SK-N-MC (cell line): ENCODE results near the gene KREMEN2.

Source experiments
- EZH2 ChIP-seq: fragments of 200-600 bp; sonication (generic); IDR thresholded peaks from one replicate; pipeline ENCODE4 v1.6.1; 2017; ENCODE audit warnings: antibody characterized with exemption
- FOXP2 ChIP-seq: optimal IDR thresholded peaks from 2 replicates; pipeline ENCODE3; 2011; ENCODE audit warnings: mild to moderate bottlenecking, moderate library complexity; ENCODE audit not compliant: insufficient read depth; ENCODE audit errors: extremely low read length, control extremely low read depth
- POLR2AphosphoS5 ChIP-seq: IDR thresholded peaks from 2 replicates; pipeline ENCODE4 v1.6.1; 2012; ENCODE audit warnings: mild to moderate bottlenecking, low read depth, low read length, borderline replicate concordance

DNA sequence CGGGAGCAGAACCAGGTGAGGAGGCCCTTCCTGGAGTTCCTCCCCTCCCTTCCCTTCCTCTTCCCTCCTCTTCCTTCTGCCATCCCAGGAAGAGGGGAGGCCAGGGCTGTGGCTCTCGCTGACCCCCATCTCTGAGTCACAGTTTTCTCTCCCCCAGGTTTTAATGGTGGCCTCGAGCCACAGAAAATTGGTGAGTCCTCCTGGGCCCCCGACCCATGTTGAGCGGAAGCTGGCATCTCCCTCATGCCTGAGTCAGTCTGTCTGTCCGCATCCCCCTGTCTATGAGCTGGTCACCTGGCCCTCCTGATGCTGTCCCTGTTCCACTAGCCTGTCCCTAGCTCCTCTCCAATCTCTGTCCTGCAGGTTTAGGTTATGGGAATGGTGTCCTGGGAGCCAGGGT is 35.9 kb downstream of the KREMEN2 start:
- TF ChIP-seq POLR2AphosphoS5 (no peak), EZH2 (no peak), FOXP2 (no peak)
